ENCODE data around the gene NPLOC4.

The NPLOC4 gene

DNA sequence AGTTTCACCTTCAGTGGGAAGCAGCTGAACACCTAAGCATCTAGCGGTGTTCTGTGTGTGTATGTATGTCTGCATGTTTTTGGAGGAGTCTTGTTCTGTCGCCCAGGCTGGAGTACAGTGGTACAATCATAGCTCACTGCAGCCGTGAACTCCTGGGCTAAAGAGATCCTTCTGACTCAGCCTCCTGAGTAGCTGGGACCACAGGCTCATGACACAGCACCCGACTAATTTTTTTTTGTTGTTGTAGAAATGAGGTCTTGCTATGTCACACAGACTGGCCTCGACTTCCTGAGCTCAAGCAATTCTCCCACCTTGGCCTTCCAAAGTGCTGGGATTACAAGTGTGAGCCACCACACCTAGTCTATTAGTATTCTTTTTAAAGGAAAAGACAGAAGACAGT lies 54.6 kb downstream of the NPLOC4 start:
- no peak for DNase-seq

GRCh38 chr17:81581758-81582157 lies 55.2 kb downstream of the NPLOC4 start:
- no peak for DNase-seq

DNA sequence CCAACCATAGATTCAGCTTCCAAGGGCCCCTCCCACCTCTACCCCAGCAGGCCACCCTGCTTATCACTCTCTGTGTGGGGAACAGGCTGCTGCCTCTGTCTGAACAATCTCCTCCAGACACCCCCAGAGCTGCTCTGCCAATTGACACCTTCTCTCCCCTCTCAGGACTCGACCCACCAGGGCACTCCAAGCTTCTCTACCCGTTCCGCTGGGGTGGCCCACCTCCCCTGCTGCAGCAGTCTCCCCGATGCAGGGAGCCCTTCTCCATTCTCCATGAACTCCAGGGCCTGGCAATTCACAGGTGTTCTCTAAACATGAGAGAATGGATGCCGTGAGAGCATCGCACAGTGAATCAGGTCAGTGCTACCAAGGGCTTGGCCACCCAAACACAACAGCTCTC lies 56.4 kb downstream of the NPLOC4 start:
- no peak for DNase-seq

DNA sequence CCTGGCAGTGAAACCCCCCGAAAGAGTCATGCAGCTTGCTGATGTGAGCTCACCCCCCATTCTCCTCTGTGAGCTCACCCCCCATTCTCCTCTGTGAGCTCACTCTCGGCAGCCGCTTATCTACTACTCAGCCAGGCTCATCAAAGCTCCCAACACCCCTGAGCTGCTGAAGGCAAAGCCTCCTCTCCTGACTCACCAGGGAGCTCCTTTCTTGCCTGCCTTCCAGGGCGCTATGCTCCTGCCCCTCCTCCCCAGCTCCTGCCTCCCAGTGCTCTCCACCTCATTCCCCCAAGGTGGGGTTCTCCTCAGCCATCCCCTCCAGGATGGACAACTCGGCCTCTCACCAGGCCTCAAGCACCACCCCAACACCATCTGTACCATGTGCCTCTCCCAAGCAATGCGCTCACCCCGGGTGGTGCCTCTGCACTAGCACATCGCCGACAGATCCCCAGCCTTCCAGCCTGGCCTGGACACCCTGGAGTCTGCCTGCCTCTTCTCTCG lies 57.0 kb downstream of the NPLOC4 start:
- DNase-seq: no peak

DNA sequence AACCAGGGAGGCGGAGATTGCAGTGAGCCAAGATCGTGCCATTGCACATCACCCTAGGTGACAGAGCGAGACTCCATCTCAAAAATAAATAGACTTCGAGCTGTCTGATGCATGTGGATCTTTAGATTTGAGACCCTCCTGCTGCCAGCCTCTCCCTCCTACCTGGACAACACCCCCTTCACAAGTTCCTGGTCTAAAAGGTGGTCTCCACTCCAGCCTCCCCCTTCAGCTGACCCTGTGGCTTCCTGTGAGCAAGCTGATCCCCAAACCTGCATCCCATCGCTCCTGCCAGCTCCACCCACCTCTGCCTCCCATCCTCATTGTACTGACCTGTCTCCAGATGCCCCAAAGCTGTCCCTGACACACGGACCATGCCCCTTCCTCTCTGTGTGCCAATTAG lies 57.6 kb downstream of the NPLOC4 start:
- no peak for DNase-seq

GRCh38 chr17:81578561-81579225 lies 58.2 kb downstream of the NPLOC4 start:
- DNase-seq: no peak

GRCh38 chr17:81578038-81578441 lies 58.9 kb downstream of the NPLOC4 start:
- no peak for DNase-seq

DNA sequence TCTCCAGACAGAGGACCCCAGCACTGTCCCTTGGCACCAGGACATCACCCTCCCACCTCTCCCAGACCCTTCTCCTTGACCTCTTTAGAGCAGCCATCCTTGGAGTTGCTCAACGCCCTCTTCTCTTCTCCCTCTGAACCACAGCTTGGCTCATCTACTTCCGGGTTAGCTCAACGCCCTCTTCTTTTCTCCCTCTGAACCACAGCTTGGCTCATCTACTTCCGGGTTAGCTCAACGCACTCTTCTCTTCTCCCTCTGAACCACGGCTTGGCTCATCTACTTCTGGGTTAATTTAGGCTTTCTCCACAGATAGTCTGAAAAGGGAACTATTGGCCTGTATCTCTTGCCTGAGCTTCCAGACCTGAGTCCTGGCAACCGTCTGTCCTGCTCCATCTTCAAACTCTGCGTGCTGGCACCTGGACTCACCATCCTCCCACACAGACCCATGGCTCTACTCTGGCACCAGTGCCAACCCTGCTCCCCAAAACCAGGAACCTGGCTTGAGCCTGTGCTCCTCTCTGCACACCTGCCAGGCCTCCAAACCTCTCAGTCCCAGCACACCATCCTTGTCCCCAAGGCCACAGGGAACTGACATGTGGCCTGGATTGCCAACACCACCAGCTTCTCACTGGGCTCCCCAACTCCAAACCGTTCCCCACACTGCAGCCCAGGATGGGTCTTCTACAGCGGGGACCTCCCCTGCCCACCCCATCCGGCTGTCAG lies 59.5 kb downstream of the NPLOC4 start:
- no peak for DNase-seq

DNA sequence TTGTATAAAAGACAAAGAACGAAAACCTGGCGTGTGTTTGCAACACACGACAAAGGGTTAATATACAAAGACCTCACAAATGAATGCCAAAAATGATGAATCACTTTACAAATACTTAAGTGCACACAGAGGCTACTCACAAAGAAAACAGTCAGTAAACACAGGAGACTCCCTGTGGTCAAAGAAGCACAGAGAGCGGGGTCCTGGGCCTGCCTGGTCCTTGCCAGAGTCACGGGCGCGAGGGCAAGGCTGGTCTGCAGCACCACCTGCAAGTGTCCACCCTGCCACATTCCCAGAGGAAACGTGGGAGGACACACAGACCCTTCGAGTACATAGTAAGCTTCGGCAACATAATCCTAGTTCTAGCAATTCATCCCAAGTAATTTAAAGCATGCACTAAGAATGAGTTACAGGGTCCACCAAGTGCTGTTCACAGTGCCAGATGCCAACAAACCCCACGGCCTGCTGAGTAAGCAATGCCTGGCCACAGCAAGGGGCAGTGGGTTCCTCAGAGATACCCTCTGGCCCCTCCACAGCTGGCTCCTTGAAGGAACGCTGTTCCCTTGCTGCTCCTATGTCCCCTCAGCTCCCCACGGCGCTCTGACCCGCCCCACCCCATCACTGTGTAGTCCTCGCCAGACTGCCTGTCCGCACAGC lies 60.2 kb downstream of the NPLOC4 start:
- no peak for DNase-seq

- DNase-seq: no peak
Measured at GRCh38 chr17:81575836-81576235, 61.1 kb downstream of the NPLOC4 start.

DNA sequence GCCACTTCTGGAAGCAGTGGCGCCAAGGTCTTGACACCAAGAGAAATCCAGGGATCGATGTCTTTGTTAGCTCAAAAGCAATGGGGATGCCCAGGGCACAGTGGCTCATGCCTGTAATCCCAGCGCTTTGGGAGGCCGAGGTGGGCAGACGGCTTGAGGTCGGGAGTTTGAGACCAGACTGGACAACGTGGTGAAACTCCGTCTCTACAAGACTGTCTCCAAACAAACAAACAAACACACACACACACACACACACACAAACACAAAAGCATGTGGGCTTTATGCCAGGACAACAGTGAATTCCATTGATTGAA lies 62.3 kb downstream of the NPLOC4 start:
- DNase-seq: no peak

- DNase-seq: no peak
Measured at GRCh38 chr17:81573794-81574642, 62.9 kb downstream of the NPLOC4 start.

- no peak for DNase-seq
Measured at GRCh38 chr17:81572563-81573168, 64.2 kb downstream of the NPLOC4 start.

DNA sequence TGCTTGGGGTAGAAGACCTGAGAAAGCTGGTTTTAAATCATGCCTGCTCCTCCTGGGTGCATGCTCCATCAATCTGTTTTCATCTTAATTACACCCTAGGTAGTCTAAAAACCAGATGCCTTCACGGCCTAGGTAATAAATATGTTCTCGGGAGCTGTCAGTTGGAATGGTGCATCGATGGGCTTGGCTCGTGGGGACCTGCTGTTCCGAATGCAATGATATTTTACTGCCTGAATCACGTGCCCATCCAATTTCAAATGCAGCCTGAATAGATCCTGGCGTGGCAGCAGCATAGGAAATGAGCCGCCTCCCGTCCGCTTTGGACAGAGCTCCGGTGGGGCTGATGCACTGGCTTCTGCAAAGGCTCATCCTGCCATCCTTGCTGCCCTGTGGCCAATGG lies 65.9 kb downstream of the NPLOC4 start:
- DNase-seq: no peak

DNA sequence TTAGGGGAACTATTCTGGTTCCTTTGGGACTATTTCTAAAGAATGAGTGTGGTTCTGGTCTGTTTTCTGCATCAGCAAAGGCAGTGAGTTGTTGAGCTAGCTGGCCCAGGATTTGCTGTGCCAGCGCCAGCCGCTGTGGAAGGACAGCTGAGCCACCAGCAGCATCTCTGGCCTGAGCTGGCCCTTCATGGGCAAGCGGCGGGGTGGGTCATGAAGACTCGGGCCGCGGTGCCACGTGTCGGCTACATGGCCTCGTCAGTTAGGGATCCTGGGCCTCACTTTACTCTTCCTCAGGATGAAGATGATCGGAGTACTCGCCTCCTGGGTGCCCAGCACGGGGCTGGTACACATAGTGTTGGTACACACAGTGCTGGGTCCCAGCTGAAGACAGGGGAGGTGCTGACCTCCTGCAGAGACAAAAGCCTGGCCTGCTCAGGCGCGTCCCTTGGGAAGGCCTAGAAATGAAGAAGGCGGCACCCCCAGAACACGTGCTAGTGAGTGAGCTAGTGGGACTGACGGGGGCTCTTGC lies 66.9 kb downstream of the NPLOC4 start:
- no peak for DNase-seq

DNA sequence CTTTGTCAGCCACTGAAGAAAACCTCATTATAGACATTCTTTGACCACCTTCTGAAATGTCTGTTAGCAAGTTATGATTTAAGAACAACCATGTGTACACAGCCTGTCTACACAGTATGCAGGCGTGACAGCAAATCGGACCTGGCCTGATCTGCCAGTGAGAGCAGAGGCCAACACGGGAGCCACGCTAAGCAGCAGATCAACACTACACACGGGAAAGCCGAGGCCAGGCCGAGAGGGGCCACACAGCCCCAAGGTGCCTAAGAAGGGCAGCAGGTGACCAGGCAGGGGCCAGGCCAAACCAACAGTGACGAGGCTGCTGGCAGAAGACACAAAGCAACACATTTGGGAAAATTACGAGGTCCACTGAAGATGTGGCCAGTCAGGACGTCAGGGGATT lies 68.5 kb downstream of the NPLOC4 start:
- no peak for DNase-seq

DNA sequence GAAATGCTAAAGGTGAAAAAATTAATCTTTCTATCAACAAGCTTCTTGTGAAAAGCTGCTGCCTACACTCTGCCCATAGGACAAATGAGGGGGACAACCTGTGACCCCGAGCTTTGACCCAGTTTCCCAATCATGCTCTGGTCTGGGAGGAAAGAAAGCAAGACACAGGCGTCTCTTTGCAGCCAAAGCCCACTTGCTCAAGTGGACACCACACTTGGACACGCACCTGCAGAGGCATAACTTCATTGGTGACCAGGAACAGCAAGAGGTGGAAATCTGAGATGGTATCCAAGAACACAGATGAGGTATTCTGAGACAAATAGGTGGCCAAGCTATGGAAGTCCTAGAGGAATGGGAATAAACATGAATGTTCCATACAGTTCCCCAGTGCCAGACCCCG lies 69.7 kb downstream of the NPLOC4 start:
- no peak for DNase-seq

- no peak for DNase-seq
Measured at GRCh38 chr17:81566461-81567126, 70.3 kb downstream of the NPLOC4 start.

DNA sequence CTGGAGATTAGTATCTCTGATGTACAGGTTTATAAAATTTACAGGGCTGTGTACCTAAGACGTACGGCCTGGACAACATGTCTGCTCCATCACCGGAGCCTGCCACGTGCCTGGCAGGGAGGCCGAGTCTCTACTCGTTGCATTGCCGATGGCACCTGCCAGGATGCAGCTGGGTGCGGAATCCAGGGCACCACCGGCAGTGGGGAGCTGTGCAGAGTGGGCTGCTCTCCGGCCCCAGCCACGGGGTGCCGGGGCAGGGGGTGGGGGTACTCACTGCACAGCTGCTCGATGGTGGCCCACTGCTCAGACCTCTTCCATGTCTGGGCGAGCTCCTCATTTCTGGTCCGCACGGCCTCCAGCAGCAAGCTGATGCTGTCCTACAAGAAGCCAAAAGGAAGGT lies 71.7 kb downstream of the NPLOC4 start:
- DNase-seq: no peak

GRCh38 chr17:81564778-81565177 lies 72.1 kb downstream of the NPLOC4 start:
- no peak for DNase-seq

GRCh38 chr17:81563861-81564586 lies 72.9 kb downstream of the NPLOC4 start:
- DNase-seq: no peak
